IPS DF 4.7 (cell line): ENCODE measurements around the gene TAF11L5.
"Not testable (repeated sequence)": the region's sequence is repeated elsewhere in the genome, so short reads cannot be mapped to it uniquely, and the experiment has no call there.

Experiments
- DNase-seq: peaks from one replicate; pipeline ENCODE4 v3.0.0-alpha.2; 2013; ENCODE audit warnings: low spot score; ENCODE audit errors: extremely low read depth

The TAF11L5 gene

DNA sequence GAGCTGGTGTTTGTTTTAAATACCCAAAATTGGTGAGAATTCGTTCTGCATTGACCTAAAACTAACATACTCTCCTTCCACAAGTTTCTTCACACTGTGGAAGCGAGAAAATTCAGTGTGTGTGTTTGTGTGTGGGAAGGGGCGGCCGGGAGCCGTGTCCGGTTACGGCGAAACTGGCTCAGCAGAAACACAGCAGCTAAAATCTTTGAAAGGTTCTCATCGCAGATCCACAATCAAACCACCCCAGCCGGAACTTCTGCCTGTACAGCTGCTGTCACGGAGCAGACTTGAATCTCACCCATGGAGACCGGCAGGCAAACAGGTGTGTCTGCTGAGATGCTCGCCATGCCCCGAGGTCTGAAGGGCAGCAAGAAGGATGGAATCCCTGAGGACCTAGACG lies at the start of gene TAF11L5:
TSS of gene TAF11L5 (plus strand) at position 301 of the 400 bp plus-strand sequence.
- not testable (repeated sequence) for DNase-seq

DNA sequence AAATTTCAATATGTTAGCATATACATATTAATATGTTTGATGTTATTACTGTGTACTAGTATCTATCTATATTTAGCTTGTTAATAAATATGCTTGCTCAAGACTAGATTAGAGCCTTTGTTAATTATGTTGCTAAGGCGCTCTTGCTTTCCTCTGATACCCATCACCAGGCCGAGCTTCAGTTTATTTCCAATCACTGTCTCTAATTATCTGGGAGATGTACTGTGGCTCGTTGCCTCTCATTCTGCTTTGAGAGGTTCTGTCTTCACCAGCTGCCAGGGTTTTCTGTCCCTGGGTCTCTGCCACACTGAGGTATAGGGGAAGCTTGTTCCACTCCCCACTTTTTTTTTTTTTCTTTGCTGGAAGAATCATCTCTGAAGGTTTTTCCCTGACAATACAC lies 48.0 kb upstream of the TAF11L5 start:
- DNase-seq: no peak

- no peak for DNase-seq
Observed at GRCh38 chr5:17477573-17478265, 47.3 kb upstream of the TAF11L5 start.

DNA sequence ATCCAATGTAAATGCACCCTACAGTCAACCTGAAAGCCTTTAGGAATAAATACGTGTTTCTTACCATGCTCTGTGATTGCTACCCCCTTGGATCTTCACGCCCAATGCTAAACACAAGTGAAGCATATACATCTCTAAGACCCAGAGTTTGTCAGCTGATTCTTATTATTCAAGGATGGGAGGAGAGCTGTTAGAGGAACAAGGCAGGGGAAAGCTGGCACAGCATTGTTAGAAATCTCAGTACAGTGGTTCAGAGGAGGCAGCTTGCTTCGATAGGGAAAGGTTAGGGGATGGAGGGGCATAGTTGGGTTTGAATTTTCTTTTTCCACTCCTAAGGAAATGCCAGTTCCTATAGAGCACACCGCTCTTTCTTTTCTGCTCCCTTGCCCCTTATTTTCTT lies 43.7 kb upstream of the TAF11L5 start:
- DNase-seq: no peak

GRCh38 chr5:17482790-17483189 lies 42.2 kb upstream of the TAF11L5 start:
- DNase-seq: no peak

GRCh38 chr5:17486464-17487173 lies 38.4 kb upstream of the TAF11L5 start:
- DNase-seq: not testable (repeated sequence)

DNA sequence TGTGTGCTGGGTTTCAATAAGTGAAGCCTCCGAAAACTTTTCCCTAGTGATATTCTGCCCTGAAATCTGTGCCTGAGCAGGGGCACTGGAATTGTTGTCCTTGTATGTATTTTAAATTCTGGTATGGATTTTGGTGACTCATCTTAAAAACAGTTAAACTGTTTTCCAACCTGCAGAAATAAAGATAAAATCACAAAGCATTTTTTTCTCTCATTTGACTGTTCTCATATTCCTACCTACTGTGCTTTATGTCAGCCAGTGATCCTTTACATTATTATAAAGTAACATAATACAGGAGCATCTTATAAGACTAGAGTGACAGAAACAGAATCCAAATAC lies 37.9 kb upstream of the TAF11L5 start:
- no peak for DNase-seq

DNA sequence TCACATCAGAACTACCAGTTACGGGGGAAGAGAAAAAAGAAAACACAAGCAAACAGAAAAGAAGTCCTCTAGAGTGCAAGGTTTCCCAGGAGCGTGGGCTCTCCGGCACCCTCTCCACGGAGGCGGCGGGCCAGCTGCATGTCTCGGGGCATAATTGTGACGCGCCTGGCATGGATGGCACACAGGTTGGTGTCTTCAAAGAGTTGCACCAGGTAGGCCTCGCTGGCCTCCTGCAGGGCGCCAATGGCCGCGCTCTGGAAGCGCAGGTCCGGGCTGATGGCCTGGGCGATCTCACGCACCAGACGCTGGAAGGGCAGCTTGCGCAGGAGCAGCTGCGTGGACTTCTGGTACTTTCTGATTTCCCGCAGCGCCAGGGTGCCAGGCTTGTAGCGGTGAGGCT lies 33.8 kb upstream of the TAF11L5 start:
- DNase-seq: not testable (repeated sequence)

GRCh38 chr5:17492770-17493169 lies 32.3 kb upstream of the TAF11L5 start:
- no peak for DNase-seq

- no peak for DNase-seq
Observed at GRCh38 chr5:17497446-17497845, 27.6 kb upstream of the TAF11L5 start.

GRCh38 chr5:17497931-17498330 lies 27.1 kb upstream of the TAF11L5 start, which contains the start of gene TAF11L2:
Gene TAF11L2 (plus strand): TSS chr5:17498231.
- DNase-seq: not testable (repeated sequence)

DNA sequence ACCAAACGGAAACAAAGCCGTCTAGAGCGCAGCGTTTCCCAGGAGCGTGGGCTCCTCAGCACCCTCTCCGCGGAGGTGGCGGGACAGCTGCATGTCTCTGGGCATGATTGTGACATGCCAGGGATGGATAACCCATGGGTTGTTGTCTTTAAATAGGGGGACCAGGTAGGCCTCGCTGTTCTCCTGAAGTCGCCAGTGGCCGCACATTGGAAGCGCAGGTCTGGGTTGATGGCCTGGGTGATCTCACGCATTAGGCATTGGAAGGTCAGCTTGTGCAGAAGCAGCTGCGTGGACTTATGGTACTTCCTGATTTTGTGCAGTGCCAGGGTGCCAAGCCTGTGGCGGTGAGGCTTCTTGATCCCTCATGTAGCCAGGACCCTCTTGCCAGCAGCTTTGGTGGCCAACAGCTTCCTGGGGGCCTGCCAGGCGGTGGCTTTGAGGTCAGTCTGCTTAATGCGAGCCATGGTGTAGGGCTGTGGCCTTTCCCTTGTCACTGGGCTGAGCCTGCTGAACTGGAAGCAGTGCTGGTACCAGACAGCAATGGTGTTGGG lies 13.2 kb upstream of the TAF11L5 start:
- no peak for DNase-seq

- not testable (repeated sequence) for DNase-seq
Observed at GRCh38 chr5:17517526-17517925, 7.5 kb upstream of the TAF11L5 start.

DNA sequence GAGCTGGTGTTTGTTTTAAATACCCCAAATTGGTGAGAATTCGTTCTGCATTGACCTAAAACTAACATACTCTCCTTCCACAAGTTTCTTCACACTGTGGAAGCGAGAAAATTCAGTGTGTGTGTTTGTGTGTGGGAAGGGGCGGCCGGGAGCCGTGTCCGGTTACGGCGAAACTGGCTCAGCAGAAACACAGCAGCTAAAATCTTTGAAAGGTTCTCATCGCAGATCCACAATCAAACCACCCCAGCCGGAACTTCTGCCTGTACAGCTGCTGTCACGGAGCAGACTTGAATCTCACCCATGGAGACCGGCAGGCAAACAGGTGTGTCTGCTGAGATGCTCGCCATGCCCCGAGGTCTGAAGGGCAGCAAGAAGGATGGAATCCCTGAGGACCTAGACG lies 7.0 kb upstream of the TAF11L5 start, which contains the start of gene TAF11L3:
TSS of gene TAF11L3 (plus strand) at position 301 of the 400 bp plus-strand sequence.
- DNase-seq: not testable (repeated sequence)

- DNase-seq: not testable (repeated sequence)
Observed at GRCh38 chr5:17519508-17519907, 5.5 kb upstream of the TAF11L5 start.

DNA sequence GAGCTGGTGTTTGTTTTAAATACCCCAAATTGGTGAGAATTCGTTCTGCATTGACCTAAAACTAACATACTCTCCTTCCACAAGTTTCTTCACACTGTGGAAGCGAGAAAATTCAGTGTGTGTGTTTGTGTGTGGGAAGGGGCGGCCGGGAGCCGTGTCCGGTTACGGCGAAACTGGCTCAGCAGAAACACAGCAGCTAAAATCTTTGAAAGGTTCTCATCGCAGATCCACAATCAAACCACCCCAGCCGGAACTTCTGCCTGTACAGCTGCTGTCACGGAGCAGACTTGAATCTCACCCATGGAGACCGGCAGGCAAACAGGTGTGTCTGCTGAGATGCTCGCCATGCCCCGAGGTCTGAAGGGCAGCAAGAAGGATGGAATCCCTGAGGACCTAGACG lies 3.5 kb upstream of the TAF11L5 start, which contains the start of gene TAF11L4:
TSS of gene TAF11L4 (plus strand) at position 301 of the 400 bp plus-strand sequence.
- DNase-seq: not testable (repeated sequence)

- DNase-seq: not testable (repeated sequence)
Observed at GRCh38 chr5:17526504-17526903, 1.5 kb downstream of the TAF11L5 start.

- not testable (repeated sequence) for DNase-seq
Observed at GRCh38 chr5:17528369-17528768, 3.3 kb downstream of the TAF11L5 start, which contains the start of gene TAF11L6. Gene TAF11L6 (plus strand): TSS chr5:17528669.
